Skeletal muscle cell (primary cell): ENCODE results near the gene CA10.

Experiments
- DNase-seq: peaks from one replicate; pipeline ENCODE4 v3.0.0-alpha.2; 2010; ENCODE audit warnings: low read depth
- H3K4me3 ChIP-seq: 2 replicates; pipeline ENCODE4 v1.5.1; 2011; ENCODE audit warnings: low read depth, mild to moderate bottlenecking, control low read depth, low read length, moderate library complexity

The CA10 gene

GRCh38 chr17:51676691-51677487 lies 481.6 kb downstream of the CA10 start:
- no peak overlapping the region for H3K4me3 ChIP-seq
- no peak for DNase-seq

- no peak overlapping the region for H3K4me3 ChIP-seq
- no peak for DNase-seq
Measured at GRCh38 chr17:51674579-51675255, 483.8 kb downstream of the CA10 start.

- no peak overlapping the region for H3K4me3 ChIP-seq
- no peak for DNase-seq
Measured at GRCh38 chr17:51673070-51673469, 485.4 kb downstream of the CA10 start.

- H3K4me3 ChIP-seq = no peak overlapping the region
- no peak for DNase-seq
Measured at GRCh38 chr17:51672065-51672464, 486.4 kb downstream of the CA10 start.

GRCh38 chr17:51670899-51671298 lies 487.6 kb downstream of the CA10 start:
- H3K4me3 ChIP-seq = no peak overlapping the region
- DNase-seq = no peak

- no peak overlapping the region for H3K4me3 ChIP-seq
- no peak for DNase-seq
Measured at GRCh38 chr17:51668963-51669246, 489.6 kb downstream of the CA10 start.

GRCh38 chr17:51668155-51668962 lies 490.2 kb downstream of the CA10 start:
- DNase-seq = no peak
- H3K4me3 ChIP-seq = no peak overlapping the region

- no peak for DNase-seq
- no peak overlapping the region for H3K4me3 ChIP-seq
Measured at GRCh38 chr17:51667706-51668083, 490.8 kb downstream of the CA10 start.

- no peak overlapping the region for H3K4me3 ChIP-seq
- DNase-seq = no peak
Measured at GRCh38 chr17:51666971-51667705, 491.4 kb downstream of the CA10 start.

GRCh38 chr17:51662204-51663056 lies 496.1 kb downstream of the CA10 start:
- no peak overlapping the region for H3K4me3 ChIP-seq
- no peak for DNase-seq

- DNase-seq = no peak
- no peak overlapping the region for H3K4me3 ChIP-seq
Measured at GRCh38 chr17:51661403-51661802, 497.1 kb downstream of the CA10 start.

- DNase-seq = no peak
- H3K4me3 ChIP-seq = no peak overlapping the region
Measured at GRCh38 chr17:51660266-51660665, 498.2 kb downstream of the CA10 start.

GRCh38 chr17:51657224-51657623 lies 501.3 kb downstream of the CA10 start:
- no peak overlapping the region for H3K4me3 ChIP-seq
- DNase-seq = no peak

- no peak for DNase-seq
- no peak overlapping the region for H3K4me3 ChIP-seq
Measured at GRCh38 chr17:51653878-51654277, 504.6 kb downstream of the CA10 start.

- DNase-seq = no peak
- no peak overlapping the region for H3K4me3 ChIP-seq
Measured at GRCh38 chr17:51652529-51652928, 506.0 kb downstream of the CA10 start.

GRCh38 chr17:51651513-51652298 lies 506.8 kb downstream of the CA10 start:
- no peak for DNase-seq
- no peak overlapping the region for H3K4me3 ChIP-seq

GRCh38 chr17:51650772-51651171 lies 507.7 kb downstream of the CA10 start:
- no peak overlapping the region for H3K4me3 ChIP-seq
- no peak for DNase-seq

- no peak overlapping the region for H3K4me3 ChIP-seq
- DNase-seq = no peak
Measured at GRCh38 chr17:51650202-51650601, 508.3 kb downstream of the CA10 start.
